Spleen (tissue), 7 donors: ENCODE data around the gene UBL7.

Source experiments
- POLR2A ChIP-seq, 3 donors: fragments of 450-650 bp; IDR thresholded peaks; one replicate each; pipeline ENCODE4 v1.5.1; 2017; ENCODE audit warnings: antibody characterized with exemption in 3 of 3, mild to moderate bottlenecking in 1 of 3
- TF ChIP-seq, protein P1 (sequence below), 11 experiments: fragments of 200-600 bp in 7 of 11; fragments of 450-650 bp in 4 of 11; sonication (generic) in 4 of 11; IDR thresholded peaks in 8 of 11; conservative IDR thresholded peaks in 3 of 11; 1 replicate in 7 of 11; 2 replicates in 4 of 11; pipeline versions ENCODE4 v1.4.0 to v1.8.0; 2016 to 2021; ENCODE audit warnings: antibody characterized with exemption in 11 of 11, inconsistent platforms in 4 of 11, mild to moderate bottlenecking in 1 of 11
- donor health status: DM: no; HTN: no; CAD: no; lungs with moderate emphysema.
- donor health status: DM: no; HTN: no; CAD: no.
- donor health status: DM: no; HTN: no; CAD: no.

DNA sequence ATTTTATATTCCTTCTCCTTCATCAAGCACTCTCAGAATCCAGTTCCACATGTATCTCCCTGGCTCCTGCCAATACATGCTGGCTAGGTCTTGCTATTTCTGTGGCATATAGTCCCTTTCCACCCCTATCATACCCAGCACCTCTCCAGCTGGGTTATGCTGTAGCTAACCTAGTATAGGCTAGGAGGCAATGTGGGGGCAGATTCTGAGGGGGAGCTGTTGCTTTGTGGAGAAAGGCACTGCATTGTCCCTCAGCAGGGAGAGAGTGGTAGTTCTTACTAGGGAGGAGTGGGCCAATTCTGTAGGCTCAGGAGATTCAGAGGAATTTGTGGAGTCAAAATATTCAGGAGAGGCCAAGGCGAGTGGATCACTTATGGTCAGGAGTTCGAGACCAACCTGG lies 39.4 kb upstream of the UBL7 start:
- TF ChIP-seq, protein P1, sequence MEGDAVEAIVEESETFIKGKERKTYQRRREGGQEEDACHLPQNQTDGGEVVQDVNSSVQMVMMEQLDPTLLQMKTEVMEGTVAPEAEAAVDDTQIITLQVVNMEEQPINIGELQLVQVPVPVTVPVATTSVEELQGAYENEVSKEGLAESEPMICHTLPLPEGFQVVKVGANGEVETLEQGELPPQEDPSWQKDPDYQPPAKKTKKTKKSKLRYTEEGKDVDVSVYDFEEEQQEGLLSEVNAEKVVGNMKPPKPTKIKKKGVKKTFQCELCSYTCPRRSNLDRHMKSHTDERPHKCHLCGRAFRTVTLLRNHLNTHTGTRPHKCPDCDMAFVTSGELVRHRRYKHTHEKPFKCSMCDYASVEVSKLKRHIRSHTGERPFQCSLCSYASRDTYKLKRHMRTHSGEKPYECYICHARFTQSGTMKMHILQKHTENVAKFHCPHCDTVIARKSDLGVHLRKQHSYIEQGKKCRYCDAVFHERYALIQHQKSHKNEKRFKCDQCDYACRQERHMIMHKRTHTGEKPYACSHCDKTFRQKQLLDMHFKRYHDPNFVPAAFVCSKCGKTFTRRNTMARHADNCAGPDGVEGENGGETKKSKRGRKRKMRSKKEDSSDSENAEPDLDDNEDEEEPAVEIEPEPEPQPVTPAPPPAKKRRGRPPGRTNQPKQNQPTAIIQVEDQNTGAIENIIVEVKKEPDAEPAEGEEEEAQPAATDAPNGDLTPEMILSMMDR (IDR thresholded peaks at IDR 0.05 in 8 of 11, conservative IDR thresholded peaks at IDR 0.05 in 3 of 11), result no peak
- no peak for TF ChIP-seq POLR2A (IDR thresholded peaks at IDR 0.05)
